ELF-1 (cell line): ENCODE results near the gene GABRG3.
A peak's percentile ranks its signal among the peaks of the same experiment; 100 is the strongest.

Experiments
- DNase-seq: peaks from one replicate; pipeline ENCODE4 v3.0.0-alpha.2; 2016; ENCODE audit warnings: low read depth, low spot score

GABRG3 gene

GRCh38 chr15:27062951-27063350 is 92.0 kb downstream of the GABRG3 start:
- DNase-seq, result no peak

DNA sequence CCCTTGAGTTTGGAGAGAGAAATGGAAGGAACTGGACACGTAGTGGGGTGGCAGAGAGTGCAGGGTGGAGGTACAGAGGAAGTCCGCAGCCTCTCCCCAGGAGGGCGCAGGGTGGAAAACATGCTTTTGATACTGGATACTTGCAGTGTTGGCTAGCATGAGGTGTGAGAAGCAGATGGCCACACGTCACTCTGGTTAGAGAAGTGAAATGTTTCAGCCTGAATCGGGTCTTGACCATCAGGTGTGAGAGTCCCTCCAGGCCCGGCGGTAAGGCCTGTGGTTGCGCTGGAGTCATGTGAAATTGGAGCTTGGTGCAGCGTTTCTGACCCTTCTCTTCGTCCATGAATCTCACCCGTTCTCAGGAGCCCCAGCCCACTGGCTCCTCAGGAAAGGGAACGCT is 93.1 kb downstream of the GABRG3 start:
- DNase-seq, result no peak

DNA sequence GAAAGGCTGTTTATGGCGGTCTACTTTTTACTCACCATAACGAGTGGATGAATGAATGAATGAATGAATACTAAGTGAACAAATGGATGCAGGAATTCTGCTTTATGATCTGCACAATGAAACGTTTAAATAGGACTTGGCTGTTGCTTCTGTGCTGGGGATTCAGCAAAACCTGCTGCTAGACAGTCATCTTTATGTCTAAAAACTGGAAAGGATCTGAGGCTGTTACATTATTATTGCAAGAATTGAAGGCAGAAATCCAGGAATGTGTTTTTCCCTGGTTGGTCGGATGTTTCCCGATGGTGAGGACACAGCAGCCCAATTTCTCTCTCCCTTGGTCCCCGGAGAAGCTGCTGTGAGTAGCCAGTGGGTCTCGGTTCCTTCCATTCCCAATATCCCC is 94.2 kb downstream of the GABRG3 start:
- DNase-seq, result no peak

GRCh38 chr15:27065785-27066184 is 94.8 kb downstream of the GABRG3 start:
- no peak for DNase-seq

DNA sequence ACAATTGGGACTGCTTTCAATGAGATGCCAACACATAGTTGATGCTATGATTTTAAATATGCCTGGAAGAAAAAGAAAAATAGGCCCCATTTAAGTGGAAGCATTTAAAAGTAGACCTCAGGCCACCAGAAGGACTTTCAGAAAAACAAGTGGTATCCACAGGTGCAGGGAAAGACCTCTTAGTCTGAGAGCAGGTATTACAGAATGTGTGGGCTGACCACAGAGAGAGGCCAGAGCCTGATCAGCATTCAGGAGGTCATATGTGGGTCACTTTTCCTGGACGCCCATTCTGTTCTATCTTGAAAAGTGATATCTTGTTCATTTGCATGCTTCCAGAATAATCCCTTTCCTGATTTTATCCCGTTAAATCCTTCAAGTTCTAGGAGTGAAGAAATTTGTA is 95.5 kb downstream of the GABRG3 start:
- DNase-seq, result no peak

GRCh38 chr15:27067175-27067574 is 96.2 kb downstream of the GABRG3 start:
- DNase-seq, result no peak

DNA sequence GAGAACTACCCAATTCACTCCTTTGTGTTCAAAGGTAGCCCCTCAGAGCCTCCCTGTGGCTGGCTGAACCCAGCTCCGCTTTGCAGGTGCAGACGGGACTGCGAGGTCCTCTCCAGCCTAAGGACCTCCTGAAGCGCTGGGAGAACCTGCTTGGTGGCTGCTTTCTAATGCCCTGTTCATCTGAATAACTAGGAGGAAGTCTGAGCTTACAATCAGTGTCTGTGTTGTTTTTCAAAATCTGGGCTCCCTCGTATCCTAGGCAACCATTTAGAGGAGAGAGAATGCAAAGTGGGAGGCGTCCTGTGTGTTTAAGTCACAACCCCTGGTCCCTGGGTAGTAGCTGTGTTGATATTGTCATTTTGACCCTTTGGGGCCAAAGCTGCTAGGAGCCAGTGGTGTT is 99.9 kb downstream of the GABRG3 start:
- no peak for DNase-seq

- no peak for DNase-seq
These were observed 103.2 kb downstream of the GABRG3 start for GRCh38 chr15:27074179-27074578.

DNA sequence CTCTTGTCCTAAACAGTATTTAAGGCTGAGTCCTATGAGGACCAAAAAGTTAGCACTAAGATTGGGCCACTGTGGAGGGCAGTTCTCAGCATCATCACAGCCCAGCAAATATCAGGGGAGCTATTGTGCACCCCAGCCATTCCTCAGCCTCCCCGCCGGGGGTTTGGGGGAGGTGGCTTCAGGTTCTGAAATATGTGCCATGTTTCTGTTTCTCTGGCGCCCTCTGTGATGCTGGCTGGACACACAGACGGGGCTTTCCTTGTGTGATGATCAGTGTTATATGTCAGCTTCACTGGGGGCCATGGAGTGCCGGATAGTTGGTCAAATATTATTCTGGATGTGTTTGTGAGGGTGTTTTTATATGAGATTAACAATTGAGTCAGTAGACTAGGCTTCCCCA is 106.8 kb downstream of the GABRG3 start:
- DNase-seq, result no peak

- no peak for DNase-seq
These were observed 110.9 kb downstream of the GABRG3 start for GRCh38 chr15:27081676-27082418.

GRCh38 chr15:27082526-27082925 is 111.5 kb downstream of the GABRG3 start:
- peak; percentile 16 for DNase-seq

- DNase-seq, result no peak
These were observed 113.9 kb downstream of the GABRG3 start for GRCh38 chr15:27084844-27085243.

- DNase-seq, result peak; percentile 61
These were observed 115.2 kb downstream of the GABRG3 start for GRCh38 chr15:27086149-27086548.

GRCh38 chr15:27086805-27087204 is 115.8 kb downstream of the GABRG3 start:
- DNase-seq, result no peak

DNA sequence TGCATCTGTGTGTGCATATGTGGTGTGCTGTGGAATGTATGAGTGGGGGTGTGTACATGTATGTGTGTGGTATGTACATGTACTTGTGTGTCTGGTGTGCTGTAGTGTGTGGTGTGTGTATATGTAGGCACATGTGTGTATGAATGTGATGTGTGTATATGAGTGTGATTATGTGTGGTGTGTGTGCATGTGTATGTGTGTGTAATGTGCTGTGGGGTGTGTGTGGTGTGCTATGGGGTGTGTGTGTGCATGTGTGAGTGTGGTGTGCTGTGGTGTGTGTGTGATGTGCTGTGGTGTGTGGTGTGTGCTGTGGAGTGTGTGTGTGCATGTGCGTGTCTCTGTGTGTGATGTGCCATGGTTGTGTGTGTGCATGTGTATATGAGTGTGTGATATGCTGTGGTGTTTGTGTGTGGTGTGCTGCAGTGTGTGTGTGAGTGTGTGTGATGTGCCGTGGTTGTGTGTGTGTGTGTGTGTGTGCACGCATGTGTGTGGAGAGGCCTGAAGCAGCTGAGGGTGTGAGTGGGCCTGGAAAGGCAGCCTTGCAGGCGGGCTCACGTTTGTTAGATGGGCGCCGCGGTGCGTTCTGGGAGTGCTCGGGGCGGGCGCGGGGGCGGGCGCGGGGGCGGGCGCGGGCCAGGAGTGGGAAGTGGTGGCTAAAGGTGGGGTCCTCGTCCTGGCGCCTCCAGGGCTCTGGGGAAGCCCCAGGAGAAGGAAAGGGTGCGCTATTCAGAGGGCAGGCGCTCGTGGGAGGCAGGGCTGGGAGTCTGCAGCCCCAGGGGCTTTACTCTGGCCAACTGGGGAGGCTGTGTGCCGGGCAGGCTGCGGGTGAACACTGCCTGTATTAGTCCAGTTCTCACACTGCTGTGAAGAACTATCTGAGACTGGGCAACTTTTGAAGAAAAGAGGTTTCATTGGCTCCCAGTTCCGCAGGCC is 116.9 kb downstream of the GABRG3 start:
- DNase-seq, result no peak

DNA sequence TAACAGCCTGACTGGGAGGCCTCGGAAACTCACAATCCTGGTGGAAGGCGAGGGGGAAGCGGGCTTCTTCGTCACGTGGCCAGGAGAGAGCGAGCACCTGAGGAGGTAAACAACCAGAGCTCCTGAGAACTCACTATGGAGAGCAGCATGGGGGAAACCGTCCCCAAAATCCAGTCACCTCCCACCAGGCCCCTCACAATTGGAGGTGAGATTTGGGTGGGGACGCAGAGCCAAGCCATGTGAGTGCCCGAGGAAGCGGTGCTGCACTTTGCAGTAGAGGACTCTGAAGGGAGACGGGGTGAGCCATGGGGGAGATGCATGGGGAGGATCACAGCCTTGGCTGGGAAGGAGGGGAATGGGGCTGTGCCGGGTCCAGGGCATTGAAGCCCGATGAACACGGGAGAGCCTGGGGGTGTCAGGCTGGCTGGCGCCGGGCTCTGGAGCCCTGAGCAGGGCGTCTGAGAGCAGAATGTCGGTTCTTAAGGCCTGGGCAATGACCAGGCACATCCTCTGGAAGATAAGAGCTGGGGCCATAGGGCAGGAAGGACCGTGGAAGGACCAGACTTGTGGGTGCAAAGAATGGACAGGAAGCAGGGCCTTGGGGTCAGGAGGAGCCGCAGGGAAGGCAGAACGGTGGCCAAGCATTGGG is 117.7 kb downstream of the GABRG3 start:
- DNase-seq, result no peak

DNA sequence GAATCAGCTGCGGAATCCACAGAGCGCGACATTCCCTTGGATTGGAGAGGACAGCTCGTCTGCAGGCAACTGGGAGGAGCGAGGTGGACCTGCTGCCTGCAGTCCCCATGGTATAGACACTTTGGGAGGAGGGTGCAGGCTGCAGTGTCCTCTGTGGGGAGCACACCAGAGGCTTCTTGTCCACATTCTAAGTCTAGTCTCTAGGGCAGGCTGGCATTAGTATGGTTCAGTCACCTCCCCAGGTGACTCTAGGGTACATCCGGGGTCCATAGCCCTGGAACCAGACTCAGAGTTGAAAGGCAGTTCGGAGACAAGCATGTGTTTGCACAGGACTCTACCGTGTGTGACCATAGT is 118.2 kb downstream of the GABRG3 start:
- no peak for DNase-seq

GRCh38 chr15:27089676-27090075 is 118.7 kb downstream of the GABRG3 start:
- DNase-seq, result no peak

DNA sequence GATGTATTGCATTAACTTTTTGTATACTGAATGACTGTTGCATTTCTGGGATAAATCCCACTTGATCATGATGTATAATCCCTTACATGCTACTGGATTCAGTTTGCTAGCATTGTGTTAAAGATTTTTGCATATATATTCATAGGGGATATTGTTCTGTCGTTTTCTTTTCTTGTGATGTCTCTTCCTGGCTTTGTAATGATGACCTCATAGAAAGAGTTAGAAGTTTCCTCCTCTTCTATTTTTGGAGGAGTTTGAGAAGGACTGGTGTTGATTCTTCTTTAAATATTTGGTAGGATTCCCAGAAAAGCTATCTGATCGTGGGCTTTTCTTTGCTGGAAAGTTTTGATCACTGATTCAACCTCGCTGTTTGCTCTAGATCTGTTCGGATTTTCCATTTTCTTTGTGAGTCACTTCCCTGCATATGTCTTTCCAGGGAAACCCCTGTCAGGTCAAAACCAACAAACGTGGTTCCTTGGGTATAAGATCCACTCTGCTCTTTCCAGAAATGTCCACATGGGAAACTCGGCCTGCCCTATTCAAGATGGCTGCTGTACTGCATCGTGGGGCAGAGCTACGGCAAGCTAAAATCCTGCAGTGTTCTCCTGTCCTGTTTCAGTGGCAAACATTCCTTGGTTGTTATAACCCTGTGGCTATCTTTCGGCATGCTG is 120.4 kb downstream of the GABRG3 start:
- DNase-seq, result no peak

DNA sequence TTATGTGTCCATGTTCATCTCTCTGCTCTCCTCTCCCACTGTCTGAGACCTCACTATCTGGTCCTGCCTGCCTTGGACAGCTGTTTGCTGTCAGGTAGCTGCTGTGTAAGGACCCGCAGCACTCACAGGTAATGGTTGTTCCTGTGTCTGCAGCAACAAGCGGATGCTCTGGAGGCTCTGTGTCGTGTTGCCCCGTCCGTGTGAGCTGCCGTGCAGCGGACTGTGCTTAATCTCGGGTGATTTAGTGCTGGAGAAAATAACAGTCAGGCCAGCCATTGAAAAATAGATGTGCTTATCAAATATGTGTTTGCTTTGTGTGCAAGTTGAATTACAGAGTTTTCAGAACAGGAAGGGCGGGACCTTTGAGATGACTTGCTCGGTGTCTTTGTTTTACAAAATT is 121.4 kb downstream of the GABRG3 start:
- no peak for DNase-seq

- DNase-seq, result peak; percentile 45
These were observed 123.3 kb downstream of the GABRG3 start for GRCh38 chr15:27094235-27094634.
